HG02678 (cell line): ENCODE measurements around the gene PRR22.
A peak's percentile ranks its signal among the peaks of the same experiment; 100 is the strongest.

Experiments
- ATAC-seq: cut with Tn5 transposase; IDR thresholded peaks from one replicate; pipeline ENCODE4 v1.9.1; 2021; ENCODE audit warnings: mild to moderate bottlenecking, moderate library complexity; ENCODE audit not compliant: unreplicated experiment

The PRR22 gene

GRCh38 chr19:5784581-5785147 is at the start of gene PRR22:
TSS of gene PRR22 (minus strand) at chr19:5784746. CDS start at chr19:5784660, 86 bp downstream.
- ATAC-seq: no peak

- ATAC-seq: no peak
These were observed 48.1 kb upstream of the PRR22 start for GRCh38 chr19:5832527-5833216.

- no peak for ATAC-seq
These were observed 47.5 kb upstream of the PRR22 start for GRCh38 chr19:5832061-5832460.

GRCh38 chr19:5831159-5831558 is 46.6 kb upstream of the PRR22 start:
- ATAC-seq: no peak

GRCh38 chr19:5829567-5830310 is 45.2 kb upstream of the PRR22 start:
- no peak for ATAC-seq

GRCh38 chr19:5828661-5829566 is 44.4 kb upstream of the PRR22 start:
- no peak for ATAC-seq

GRCh38 chr19:5827891-5828660 is 43.5 kb upstream of the PRR22 start:
- peak; percentile 62 for ATAC-seq

- no peak for ATAC-seq
These were observed 42.9 kb upstream of the PRR22 start for GRCh38 chr19:5827342-5827890.

- ATAC-seq: no peak
These were observed 42.2 kb upstream of the PRR22 start for GRCh38 chr19:5826531-5827341.

GRCh38 chr19:5825178-5825577 is 40.6 kb upstream of the PRR22 start:
- ATAC-seq: no peak

GRCh38 chr19:5824751-5825150 is 40.2 kb upstream of the PRR22 start:
- no peak for ATAC-seq

GRCh38 chr19:5823579-5824281 is 39.2 kb upstream of the PRR22 start:
- ATAC-seq: no peak

- no peak for ATAC-seq
These were observed 37.8 kb upstream of the PRR22 start for GRCh38 chr19:5822181-5822844.

GRCh38 chr19:5821521-5822180 is 37.1 kb upstream of the PRR22 start:
- no peak for ATAC-seq

GRCh38 chr19:5820785-5821184 is 36.2 kb upstream of the PRR22 start:
- no peak for ATAC-seq

GRCh38 chr19:5818594-5818993 is 34.0 kb upstream of the PRR22 start:
- no peak for ATAC-seq

GRCh38 chr19:5817218-5817617 is 32.7 kb upstream of the PRR22 start:
- no peak for ATAC-seq

- ATAC-seq: no peak
These were observed 30.3 kb upstream of the PRR22 start for GRCh38 chr19:5814852-5815246.
